Endothelial cell of umbilical vein (primary cell): ENCODE data around the gene NT5DC4.

ENCODE experiments used
- EZH2 ChIP-seq: IDR thresholded peaks from 2 replicates; pipeline ENCODE4 v1.6.1; 2012; ENCODE audit warnings: borderline replicate concordance, low read depth, mild to moderate bottlenecking, moderate library complexity, low read length, inconsistent platforms; ENCODE audit not compliant: severe bottlenecking
- GATA2 ChIP-seq: IDR thresholded peaks from 2 replicates; pipeline ENCODE4 v1.7.0; 2011; ENCODE audit warnings: low read depth, mild to moderate bottlenecking, moderate library complexity, mixed read lengths, low read length; ENCODE audit not compliant: insufficient read length, insufficient read depth
- JUN ChIP-seq: IDR thresholded peaks from 2 replicates; pipeline ENCODE4 v1.6.1; 2011; ENCODE audit warnings: borderline replicate concordance, low read depth; ENCODE audit not compliant: insufficient read length, insufficient read depth
- MYC ChIP-seq: IDR thresholded peaks from one replicate; pipeline ENCODE4 v1.6.1; 2011; ENCODE audit warnings: mild to moderate bottlenecking, low read depth, low read length
- POLR2A ChIP-seq: IDR thresholded peaks from 2 replicates; pipeline ENCODE4 v1.6.1; 2012; ENCODE audit warnings: low read depth, mild to moderate bottlenecking, control low read depth, low read length
- POLR2AphosphoS5 ChIP-seq: IDR thresholded peaks from 2 replicates; pipeline ENCODE4 v1.6.1; 2012; ENCODE audit warnings: low read depth, mild to moderate bottlenecking, control low read depth, low read length, moderate library complexity; ENCODE audit not compliant: insufficient read depth
- TF ChIP-seq, protein P1 (sequence below), 2 donors: IDR thresholded peaks; 1 replicate in 1 of 2; 2 replicates in 1 of 2; pipeline ENCODE4 v1.5.1; 2011; ENCODE audit warnings: low read length in 2 of 2, mild to moderate bottlenecking in 2 of 2, moderate library complexity in 2 of 2, control low read depth in 1 of 2, inconsistent platforms in 1 of 2, low read depth in 1 of 2; ENCODE audit not compliant: insufficient read depth in 1 of 2; ENCODE audit errors: extremely low read depth in 1 of 2
- TF ChIP-seq, protein P2 (sequence below): IDR thresholded peaks from 2 replicates; pipeline ENCODE4 v1.6.1; 2011; ENCODE audit not compliant: insufficient read depth, insufficient read length

DNA sequence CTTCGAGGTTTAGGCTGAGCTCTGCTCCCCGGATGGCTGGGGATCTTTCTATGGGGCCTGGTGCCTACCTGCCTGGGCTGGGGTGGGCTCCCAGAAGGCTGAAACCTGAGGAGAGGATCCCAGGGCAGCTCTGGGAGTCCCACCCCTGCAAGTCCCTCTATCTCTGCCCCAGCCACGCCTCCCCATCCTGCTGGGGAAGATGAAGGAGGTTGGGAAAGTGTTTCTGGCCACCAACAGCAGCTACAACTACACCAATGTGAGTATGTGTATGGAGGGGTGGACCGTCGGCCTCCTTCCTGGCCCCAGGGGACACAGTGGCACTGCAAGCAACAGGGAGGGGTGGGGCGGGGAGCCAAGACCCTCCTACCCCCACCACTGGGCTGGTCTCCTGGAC lies 2.7 kb downstream of the NT5DC4 start:
- TF ChIP-seq, protein P1, sequence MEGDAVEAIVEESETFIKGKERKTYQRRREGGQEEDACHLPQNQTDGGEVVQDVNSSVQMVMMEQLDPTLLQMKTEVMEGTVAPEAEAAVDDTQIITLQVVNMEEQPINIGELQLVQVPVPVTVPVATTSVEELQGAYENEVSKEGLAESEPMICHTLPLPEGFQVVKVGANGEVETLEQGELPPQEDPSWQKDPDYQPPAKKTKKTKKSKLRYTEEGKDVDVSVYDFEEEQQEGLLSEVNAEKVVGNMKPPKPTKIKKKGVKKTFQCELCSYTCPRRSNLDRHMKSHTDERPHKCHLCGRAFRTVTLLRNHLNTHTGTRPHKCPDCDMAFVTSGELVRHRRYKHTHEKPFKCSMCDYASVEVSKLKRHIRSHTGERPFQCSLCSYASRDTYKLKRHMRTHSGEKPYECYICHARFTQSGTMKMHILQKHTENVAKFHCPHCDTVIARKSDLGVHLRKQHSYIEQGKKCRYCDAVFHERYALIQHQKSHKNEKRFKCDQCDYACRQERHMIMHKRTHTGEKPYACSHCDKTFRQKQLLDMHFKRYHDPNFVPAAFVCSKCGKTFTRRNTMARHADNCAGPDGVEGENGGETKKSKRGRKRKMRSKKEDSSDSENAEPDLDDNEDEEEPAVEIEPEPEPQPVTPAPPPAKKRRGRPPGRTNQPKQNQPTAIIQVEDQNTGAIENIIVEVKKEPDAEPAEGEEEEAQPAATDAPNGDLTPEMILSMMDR (IDR thresholded peaks at IDR 0.05; ENCODE audit: extremely low read depth in 1 of 2, insufficient read depth in 1 of 2, low read depth in 1 of 2, low read length in 2 of 2) = no peak
- TF ChIP-seq POLR2AphosphoS5 (no peak), POLR2A (no peak), JUN (no peak), EZH2 (no peak), MYC (no peak), GATA2 (no peak)
- TF ChIP-seq, protein P2, sequence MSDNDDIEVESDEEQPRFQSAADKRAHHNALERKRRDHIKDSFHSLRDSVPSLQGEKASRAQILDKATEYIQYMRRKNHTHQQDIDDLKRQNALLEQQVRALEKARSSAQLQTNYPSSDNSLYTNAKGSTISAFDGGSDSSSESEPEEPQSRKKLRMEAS = no peak
